Endothelial cell of umbilical vein (primary cell): ENCODE measurements around the gene RABGGTB.

Source experiments
- CTCF ChIP-seq, 2 donors: IDR thresholded peaks; 1 replicate in 1 of 2; 2 replicates in 1 of 2; pipeline ENCODE4 v1.5.1; 2011; ENCODE audit warnings: low read length in 2 of 2, mild to moderate bottlenecking in 2 of 2, moderate library complexity in 2 of 2, control low read depth in 1 of 2, inconsistent platforms in 1 of 2, low read depth in 1 of 2; ENCODE audit not compliant: insufficient read depth in 1 of 2; ENCODE audit errors: extremely low read depth in 1 of 2
- MAX ChIP-seq: IDR thresholded peaks from 2 replicates; pipeline ENCODE4 v1.6.1; 2011; ENCODE audit not compliant: insufficient read depth, insufficient read length
- MYC ChIP-seq: IDR thresholded peaks from one replicate; pipeline ENCODE4 v1.6.1; 2011; ENCODE audit warnings: mild to moderate bottlenecking, low read depth, low read length
- POLR2A ChIP-seq: IDR thresholded peaks from 2 replicates; pipeline ENCODE4 v1.6.1; 2012; ENCODE audit warnings: low read depth, mild to moderate bottlenecking, control low read depth, low read length
- POLR2AphosphoS5 ChIP-seq: IDR thresholded peaks from 2 replicates; pipeline ENCODE4 v1.6.1; 2012; ENCODE audit warnings: low read depth, mild to moderate bottlenecking, control low read depth, low read length, moderate library complexity; ENCODE audit not compliant: insufficient read depth

- TF ChIP-seq POLR2A (no peak), MAX (no peak), CTCF (IDR thresholded peaks at IDR 0.05; ENCODE audit: extremely low read depth in 1 of 2, insufficient read depth in 1 of 2, low read depth in 1 of 2, low read length in 2 of 2) (no peak), MYC (no peak), POLR2AphosphoS5 (no peak)
Measured at GRCh38 chr1:75794382-75794781, 8.3 kb downstream of the RABGGTB start.
